ENCODE measurements around the gene DCAF17. TPM values are rescaled to one million over a fixed set of nuclear protein-coding genes. Genes with fewer than 3 reads are reported as not detected.

The DCAF17 gene
- total and polyA plus RNA-seq, 2 of the 13 experiments (the other 11 are each of a cell fraction or from before 2014, with no cell fraction given): 13.7 to 30.0 TPM

- Histone ChIP-seq H3K4me3 (replicated peaks in 1 of 3; ENCODE audit: insufficient read depth in 1 of 3, low read depth in 2 of 3, low read length in 3 of 3) (no peak overlapping the region), H3K9ac (ENCODE audit: insufficient read depth, low read depth, low read length) (no peak overlapping the region), H3K27me3 (ENCODE audit: control insufficient read depth in 1 of 2, insufficient read depth in 2 of 2, low read length in 2 of 2) (no peaks in the 10 kb centered on the region), H3K36me3 (replicated peaks in 1 of 2; ENCODE audit: control insufficient read depth in 1 of 2, insufficient read depth in 2 of 2, low read length in 2 of 2) (peaks cover 9 to 16% of the 10 kb centered on the region in 2 experiments; a peak in 4 of 5 replicates), H3K9me3 (ENCODE audit: low read length) (no peaks in the 10 kb centered on the region), H4K20me1 (ENCODE audit: insufficient read depth, low read length) (no peaks in the 10 kb centered on the region; the same call in 1 of the 2 replicates), H2AFZ (ENCODE audit: low read length) (no peak overlapping the region), H3K4me1 (ENCODE audit: insufficient read depth, low read length) (peaks cover 6% of the 10 kb centered on the region), H3K4me2 (ENCODE audit: low read depth, low read length) (no peak overlapping the region), H3K79me2 (ENCODE audit: insufficient read depth, low read length) (peaks cover 10% of the 10 kb centered on the region), H3K27ac (ENCODE audit: extremely low read length, insufficient read depth, low read length) (no peak overlapping the region)
- FAIRE-seq (no peak), DNase-seq (ENCODE audit: low spot score) (no peak), ATAC-seq (no peak)
- BruUV-seq (replicated peaks): no TSS peak
- CTCF ChIA-PET (ENCODE audit: low intra/inter-chr PET ratio, low total read pairs): no interaction called here
- POLR2A ChIA-PET: no interaction called here
- 95% methylated on average over 2 of the region's 2 CpGs for WGBS (ENCODE audit: low lambda C conversion rate)
- in situ Hi-C loops (cut with HindIII; ENCODE audit: extremely low pct_ligation_motif_present, low pct_unique_long_range_greater_than_20kb): no loop called here
- intact Hi-C loops (cut with micrococcal nuclease; ENCODE audit: unreplicated experiment): no loop called here
- TF ChIP-seq ZNF318 (CRISPR knock-in tag; IDR thresholded peaks at IDR 0.05): no peak
- no peak for TF ChIP-seq MYNN (CRISPR knock-in tag; IDR thresholded peaks at IDR 0.05; ENCODE audit: low read depth)
- no peak for TF ChIP-seq SRY (CRISPR knock-in tag; IDR thresholded peaks at IDR 0.05)
- TF ChIP-seq TARDBP (CRISPR knock-in tag; IDR thresholded peaks at IDR 0.05): no peak
- TF ChIP-seq STAT5B (CRISPR knock-in tag; IDR thresholded peaks at IDR 0.05): no peak
- TF ChIP-seq ZNF768 (CRISPR knock-in tag; IDR thresholded peaks at IDR 0.05): no peak
- no peak for TF ChIP-seq SETDB1 (CRISPR knock-in tag; IDR thresholded peaks at IDR 0.05; ENCODE audit: borderline replicate concordance)
- TF ChIP-seq ZBTB34 (CRISPR knock-in tag; IDR thresholded peaks at IDR 0.05): no peak
- TF ChIP-seq ZFP62 (CRISPR knock-in tag; IDR thresholded peaks at IDR 0.05): no peak
- TF ChIP-seq ZFAT (CRISPR knock-in tag; conservative IDR thresholded peaks at IDR 0.05): no peak
- no peak for TF ChIP-seq FOXK1 (CRISPR knock-in tag; IDR thresholded peaks at IDR 0.05; ENCODE audit: borderline replicate concordance, low read depth)
- no peak for TF ChIP-seq CENPX (CRISPR knock-in tag; IDR thresholded peaks at IDR 0.05)
- no peak for TF ChIP-seq ZNF280B (CRISPR knock-in tag; IDR thresholded peaks at IDR 0.05; ENCODE audit: borderline replicate concordance)
These were observed 42.5 kb upstream of the DCAF17 start for GRCh38 chr2:171391532-171391931.
